Activated CD4-positive, alpha-beta T cell treated with anti-CD3 and anti-CD28 coated beads, Interleukin-2, amount 10 ng/mL, durations not matched to agents 24 days and 14 days (primary cell): ENCODE results near the gene SLC39A9. TPM values are rescaled to one million over a fixed set of nuclear protein-coding genes. Genes with fewer than 3 reads are reported as not detected.
"Not testable (repeated sequence)": the region's sequence is repeated elsewhere in the genome, so short reads cannot be mapped to it uniquely, and the experiment has no call there.

Experiments used
- DNase-seq: peaks from one replicate; pipeline ENCODE4 v3.0.0; 2022
- H3K27ac Mint-ChIP-seq: one replicate; pipeline ENCODE4 v1.8.0; 2022; ENCODE audit warnings: mild to moderate bottlenecking, mixed read lengths
- H3K27me3 Mint-ChIP-seq: one replicate; pipeline ENCODE4 v1.8.0; 2022; ENCODE audit warnings: mixed read lengths
- H3K36me3 Mint-ChIP-seq: one replicate; pipeline ENCODE4 v1.8.0; 2022; ENCODE audit warnings: low read depth, mild to moderate bottlenecking, mixed read lengths
- H3K4me1 Mint-ChIP-seq: one replicate; pipeline ENCODE4 v1.8.0; 2021; ENCODE audit warnings: mixed read lengths
- H3K4me3 Mint-ChIP-seq: one replicate; pipeline ENCODE4 v1.8.0; 2022; ENCODE audit warnings: mild to moderate bottlenecking, moderate library complexity, mixed read lengths
- H3K9me3 Mint-ChIP-seq: one replicate; pipeline ENCODE4 v1.8.0; 2021; ENCODE audit warnings: mixed read lengths
- intact Hi-C: fragments of 100-400 bp; cut with micrococcal nuclease; formaldehyde crosslinking; loops from one replicate; pipeline ENCODE4 v1.15.1; 2023
- total RNA-seq: library from RNA; stranded (reverse); gene quantifications from 2 replicates; pipeline ENCODE4 v1.2.3, GENCODE V29; 2022

SLC39A9 gene
- total RNA-seq, 1 donor from 2014 or later = 49.5 TPM

DNA sequence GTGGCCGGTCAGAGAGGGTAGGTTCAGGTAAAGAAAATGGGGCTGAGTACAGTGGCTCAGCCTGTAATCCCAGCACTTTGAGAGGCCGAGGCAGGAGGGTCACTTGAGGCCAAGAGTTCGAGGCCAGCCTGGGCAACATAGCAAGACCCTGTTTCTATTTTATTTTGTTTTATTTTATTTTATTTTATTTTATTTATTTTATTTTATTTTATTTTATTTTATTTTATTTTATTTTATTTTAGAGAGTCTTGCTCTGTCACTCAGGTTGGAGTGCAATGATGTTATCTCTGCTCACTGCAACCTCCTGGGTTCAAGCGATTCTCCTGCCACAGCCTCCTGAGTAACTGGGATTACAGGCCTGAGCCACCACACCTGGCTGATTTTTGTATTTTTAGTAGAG, 99.4 kb downstream of the SLC39A9 start:
- H3K4me3 Mint-ChIP-seq, H3K36me3 Mint-ChIP-seq, H3K4me1 Mint-ChIP-seq, H3K27me3 Mint-ChIP-seq, intact Hi-C loops, H3K9me3 Mint-ChIP-seq, H3K27ac Mint-ChIP-seq, DNase-seq: not testable (repeated sequence)

DNA sequence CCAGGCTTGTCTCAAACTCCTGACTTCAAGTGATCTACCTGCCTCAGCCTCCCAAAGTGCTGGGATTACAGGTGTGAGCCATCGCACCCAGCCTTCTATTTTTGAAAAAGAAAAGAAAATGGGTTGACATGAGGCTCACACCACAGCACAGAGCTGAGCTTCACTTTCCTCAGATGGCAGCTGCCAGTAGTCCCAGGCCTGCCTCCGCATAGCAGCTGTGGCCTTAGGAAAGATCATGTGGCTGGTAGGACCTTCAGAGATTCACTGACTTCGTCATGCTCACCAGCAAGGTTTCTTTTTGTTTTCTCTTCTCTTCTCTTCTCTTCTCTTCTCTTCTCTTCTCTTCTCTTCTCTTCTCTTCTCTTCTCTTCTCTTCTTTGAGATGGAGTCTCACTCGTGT, 99.8 kb downstream of the SLC39A9 start:
- H3K4me3 Mint-ChIP-seq, H3K27me3 Mint-ChIP-seq, H3K9me3 Mint-ChIP-seq, H3K27ac Mint-ChIP-seq, H3K4me1 Mint-ChIP-seq, DNase-seq, intact Hi-C loops, H3K36me3 Mint-ChIP-seq: not testable (repeated sequence)

DNA sequence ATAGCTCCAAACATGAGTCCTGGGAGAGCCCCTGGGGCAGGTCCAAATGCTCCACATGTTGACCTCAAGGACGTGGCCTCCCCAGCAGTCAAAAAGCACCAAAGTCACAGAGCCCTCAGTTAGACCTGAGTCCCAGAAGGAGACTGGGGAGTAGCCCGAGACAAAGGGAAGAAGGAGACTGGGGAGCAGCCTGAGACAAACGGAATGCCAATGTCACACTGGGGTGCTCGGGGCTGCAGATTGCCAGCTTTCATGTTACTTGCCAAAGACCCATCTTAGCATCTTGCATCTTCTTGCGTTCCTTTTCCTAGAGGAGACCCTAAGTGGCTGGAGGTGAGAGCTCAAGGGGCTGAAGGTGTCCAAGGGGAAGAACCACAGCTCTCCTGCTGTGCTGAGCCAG, 100.9 kb downstream of the SLC39A9 start:
- DNase-seq = no peak
- Mint-ChIP-seq H3K27me3 (peaks cover 5% of the 10 kb centered on the region), H3K4me3 (no peak overlapping the region), H3K9me3 (no peaks in the 10 kb centered on the region), H3K4me1 (no peaks in the 10 kb centered on the region), H3K27ac (no peak overlapping the region), H3K36me3 (no peaks in the 10 kb centered on the region)
- intact Hi-C loops = no loop called here

DNA sequence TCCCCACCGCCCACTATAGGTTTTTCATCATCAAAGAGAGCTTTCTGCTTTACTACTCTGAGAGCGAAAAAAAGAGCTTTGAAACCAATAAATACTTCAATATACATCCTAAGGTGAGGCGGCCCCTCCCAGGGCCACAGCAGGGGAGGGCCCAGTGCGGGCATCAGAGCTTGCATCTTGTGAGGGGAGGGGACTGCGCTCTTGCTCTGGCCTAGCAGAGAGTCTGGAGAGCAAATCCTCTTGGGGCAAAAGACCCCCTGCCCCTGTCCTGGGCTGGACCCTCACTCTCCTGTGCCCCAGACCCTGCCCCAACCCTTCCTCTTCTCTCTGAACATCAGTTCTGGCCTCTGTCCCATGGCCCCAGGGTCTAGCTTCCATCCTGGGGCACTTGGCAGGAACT, 101.6 kb downstream of the SLC39A9 start:
- H3K4me3 Mint-ChIP-seq = no peak overlapping the region
- H3K27ac Mint-ChIP-seq = no peak overlapping the region
- no peaks in the 10 kb centered on the region for H3K9me3 Mint-ChIP-seq
- no peaks in the 10 kb centered on the region for H3K36me3 Mint-ChIP-seq
- H3K27me3 Mint-ChIP-seq = peaks cover 5% of the 10 kb centered on the region
- no peak for DNase-seq
- intact Hi-C loops = no loop called here
- no peaks in the 10 kb centered on the region for H3K4me1 Mint-ChIP-seq

- intact Hi-C loops = no loop called here
- Mint-ChIP-seq H3K4me1 (no peaks in the 10 kb centered on the region), H3K9me3 (no peaks in the 10 kb centered on the region), H3K27ac (no peak overlapping the region), H3K4me3 (no peak overlapping the region), H3K36me3 (no peaks in the 10 kb centered on the region), H3K27me3 (peaks cover 3% of the 10 kb centered on the region)
- no peak for DNase-seq
These were observed 102.2 kb downstream of the SLC39A9 start for GRCh38 chr14:69500736-69501135.

GRCh38 chr14:69501423-69501838, 102.9 kb downstream of the SLC39A9 start:
- no peak for DNase-seq
- H3K27me3 Mint-ChIP-seq = peaks cover 2% of the 10 kb centered on the region
- no peak overlapping the region for H3K27ac Mint-ChIP-seq
- H3K36me3 Mint-ChIP-seq = no peaks in the 10 kb centered on the region
- intact Hi-C loops = no loop called here
- no peaks in the 10 kb centered on the region for H3K9me3 Mint-ChIP-seq
- no peaks in the 10 kb centered on the region for H3K4me1 Mint-ChIP-seq
- H3K4me3 Mint-ChIP-seq = no peak overlapping the region

DNA sequence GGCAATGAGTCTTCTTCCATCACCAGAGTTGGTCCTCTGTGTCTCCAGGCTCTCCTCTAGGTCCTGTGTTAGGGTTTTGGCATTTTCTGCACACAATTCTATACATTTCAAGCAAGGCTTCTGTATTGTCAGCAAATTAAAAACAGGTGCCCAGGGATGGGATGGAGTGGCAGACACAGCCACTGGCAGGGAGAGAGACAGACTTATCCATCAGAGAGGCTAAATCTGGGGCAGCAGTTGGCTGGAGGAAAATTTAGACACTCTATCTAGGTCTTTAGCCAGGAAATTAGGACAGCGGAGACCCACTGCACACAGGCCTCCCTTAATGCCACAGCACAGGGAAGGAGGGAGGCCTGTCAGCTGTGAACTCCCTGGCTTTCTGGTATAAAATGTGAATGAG, 106.3 kb downstream of the SLC39A9 start:
- DNase-seq = no peak
- intact Hi-C loops = no loop called here
- H3K27ac Mint-ChIP-seq = no peak overlapping the region
- peaks cover 5% of the 10 kb centered on the region for H3K27me3 Mint-ChIP-seq
- H3K4me1 Mint-ChIP-seq = no peaks in the 10 kb centered on the region
- H3K9me3 Mint-ChIP-seq = no peaks in the 10 kb centered on the region
- H3K36me3 Mint-ChIP-seq = no peaks in the 10 kb centered on the region
- no peak overlapping the region for H3K4me3 Mint-ChIP-seq

DNA sequence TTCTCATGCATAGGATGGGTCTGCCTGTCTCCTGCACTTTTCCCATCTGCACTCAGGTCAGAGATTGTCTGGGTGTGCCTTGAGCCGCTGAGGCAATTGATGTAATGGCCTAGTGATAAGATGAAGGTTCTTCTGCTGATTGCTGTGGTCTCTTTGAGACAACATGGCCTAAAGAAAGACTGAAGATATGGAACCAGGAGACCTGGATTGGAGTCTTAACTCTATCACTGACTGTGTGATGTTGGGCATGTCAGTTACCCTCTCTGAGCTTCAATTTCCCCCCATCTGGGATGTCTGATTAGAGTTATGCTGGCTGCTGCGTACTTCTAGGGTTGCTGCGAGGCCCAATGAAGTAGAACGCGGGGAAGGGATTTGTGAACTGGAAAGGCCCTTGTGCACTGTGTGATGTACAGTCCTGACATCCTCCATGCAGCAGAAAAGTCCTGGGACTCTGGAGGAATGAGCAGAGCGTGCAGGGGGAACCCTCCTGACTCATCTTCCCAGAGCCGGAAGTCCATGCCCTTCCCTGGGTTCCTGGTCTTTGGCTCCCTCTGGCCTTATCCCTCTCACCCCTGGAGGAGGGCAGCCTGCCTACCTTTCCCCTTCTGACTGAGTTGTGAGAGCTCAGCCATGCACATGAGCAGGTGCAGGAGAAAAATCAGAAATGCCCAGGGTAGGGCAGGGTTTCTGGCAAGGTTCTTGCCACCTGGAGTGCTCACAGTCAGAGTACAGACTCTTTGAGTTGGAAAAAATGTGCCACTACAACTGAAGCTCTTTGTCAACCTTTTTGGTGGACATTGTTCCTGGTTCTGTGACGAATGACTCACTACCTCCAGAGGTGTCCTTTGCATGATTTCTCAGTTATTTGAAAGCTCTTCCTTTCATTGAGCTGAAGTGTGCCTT, 107.1 kb downstream of the SLC39A9 start:
- no peak overlapping the region for H3K27ac Mint-ChIP-seq
- intact Hi-C loops = no loop called here
- H3K9me3 Mint-ChIP-seq = no peaks in the 10 kb centered on the region
- no peaks in the 10 kb centered on the region for H3K36me3 Mint-ChIP-seq
- H3K4me1 Mint-ChIP-seq = no peaks in the 10 kb centered on the region
- no peak overlapping the region for H3K4me3 Mint-ChIP-seq
- DNase-seq = no peak
- peaks cover 9% of the 10 kb centered on the region for H3K27me3 Mint-ChIP-seq

DNA sequence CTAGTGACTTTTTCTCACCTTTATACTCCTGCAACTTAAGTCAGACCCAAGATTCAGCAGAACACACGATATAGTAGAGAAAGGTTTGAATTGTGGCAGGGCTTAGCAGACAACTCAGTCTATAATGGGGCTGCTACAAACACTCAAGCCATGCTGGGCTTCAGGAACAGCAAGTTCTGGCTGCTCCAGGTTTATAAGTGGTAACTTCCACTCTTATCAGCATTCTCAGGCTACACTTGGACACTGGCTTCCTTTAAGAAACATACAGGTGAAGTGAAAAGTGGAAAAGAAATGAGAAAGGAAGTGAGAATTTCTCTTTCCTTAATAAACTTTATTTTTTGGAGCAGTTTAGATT, 107.7 kb downstream of the SLC39A9 start:
- no peak overlapping the region for H3K27ac Mint-ChIP-seq

More for the DNA sequence above, 107.7 kb downstream of the SLC39A9 start:
- intact Hi-C loops = no loop called here
- Mint-ChIP-seq H3K36me3 (no peaks in the 10 kb centered on the region), H3K9me3 (no peaks in the 10 kb centered on the region), H3K4me3 (no peak overlapping the region), H3K27me3 (peaks cover 15% of the 10 kb centered on the region), H3K4me1 (no peaks in the 10 kb centered on the region)
- DNase-seq = no peak

Other genes with a start within 250 kb of the SLC39A9 start
- gene DCAF5, start 245.6 kb upstream of the SLC39A9 start, total RNA-seq = 29.8 and 29.9 TPM in 2 replicates
- gene EXD2, start 207.2 kb upstream of the SLC39A9 start, total RNA-seq = 6.3 and 7.5 TPM in 2 replicates
- gene GALNT16, start 138.5 kb upstream of the SLC39A9 start, total RNA-seq = 0.05 TPM in 1 of 2 replicates, not detected in the other
- 434 and 441 TPM in 2 replicates for gene ERH, start 393 bp upstream of the SLC39A9 start, total RNA-seq
- 0.12 TPM in 1 of 2 replicates, not detected in the other for gene PLEKHD1, start 86.0 kb downstream of the SLC39A9 start, total RNA-seq
- 0.05 TPM in 1 of 2 replicates, not detected in the other for gene CCDC177, start 176.2 kb downstream of the SLC39A9 start, total RNA-seq
- gene SUSD6, start 212.9 kb downstream of the SLC39A9 start, total RNA-seq = 73.4 and 78.9 TPM in 2 replicates